ENCODE results near the gene TRABD2A.
A peak's percentile ranks its signal among the peaks of the same experiment; 100 is the strongest.

The TRABD2A gene

DNA sequence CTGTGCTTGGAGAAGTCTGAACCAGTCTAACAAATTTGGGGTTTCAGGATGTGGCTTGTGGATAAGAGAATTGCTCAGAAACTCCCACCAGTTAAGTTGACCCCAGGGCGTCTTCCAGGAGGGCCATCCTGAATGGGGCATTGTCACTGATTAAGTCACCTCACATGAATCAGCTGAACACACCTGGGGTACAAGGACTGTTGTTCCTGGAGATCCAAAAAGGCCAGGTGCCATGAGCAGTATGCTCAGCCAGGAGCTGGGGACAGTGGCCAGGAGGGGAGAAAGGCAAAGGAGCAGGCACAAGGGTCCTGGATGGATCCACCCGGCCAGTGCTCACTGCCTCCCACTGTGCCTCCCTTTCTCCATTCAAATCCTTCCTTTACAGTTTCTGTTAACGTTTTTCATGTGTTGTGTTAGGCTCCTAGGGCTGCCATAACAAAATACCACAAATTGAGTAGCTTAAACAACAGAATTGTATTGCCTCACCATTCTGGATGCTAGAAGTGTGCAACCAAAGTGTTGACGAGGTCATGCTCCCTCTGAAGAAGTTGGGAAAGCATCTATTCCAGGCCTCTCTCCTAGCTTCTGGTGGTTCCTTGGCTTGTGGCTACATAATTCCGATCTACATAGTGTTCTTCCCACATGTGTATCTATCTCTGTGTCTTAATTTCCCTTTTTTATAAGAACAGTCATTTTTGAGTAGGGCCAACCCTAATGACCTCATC, 33.4 kb downstream of the TRABD2A start:
- Mint-ChIP-seq H3K4me1 (ENCODE audit: low read depth in 2 of 2) (peaks cover 75 to 83% of the 10 kb centered on the region in 2 donors), H3K27me3 (no peaks in the 10 kb centered on the region), H3K36me3 (ENCODE audit: insufficient read depth) (no peaks in the 10 kb centered on the region), H3K4me3 (peak overlapping the region; percentile 62 to 77), H3K9me3 (peaks cover 0 to 17% of the 10 kb centered on the region in 2 donors), H3K27ac (peak overlapping the region; percentile 87)
- ATAC-seq (replicated peaks) (no peak), DNase-seq (no peak)

GRCh38 chr2:84846741-84847142, 34.1 kb downstream of the TRABD2A start:
- Mint-ChIP-seq H3K27me3 (no peaks in the 10 kb centered on the region), H3K36me3 (ENCODE audit: insufficient read depth) (no peaks in the 10 kb centered on the region), H3K4me1 (ENCODE audit: low read depth in 2 of 2) (peaks cover 75 to 77% of the 10 kb centered on the region in 2 donors), H3K9me3 (peaks cover 0 to 14% of the 10 kb centered on the region in 2 donors), H3K4me3 (peak overlapping the region; percentile 60 to 77), H3K27ac (peak overlapping the region; percentile 87)
- ATAC-seq (replicated peaks) (no peak), DNase-seq (no peak)

- H3K27me3 Mint-ChIP-seq, result no peaks in the 10 kb centered on the region
- peaks cover 76 to 78% of the 10 kb centered on the region in 2 donors for H3K4me1 Mint-ChIP-seq (ENCODE audit: low read depth in 2 of 2)
- peaks cover 0 to 9% of the 10 kb centered on the region in 2 donors for H3K9me3 Mint-ChIP-seq
- H3K27ac Mint-ChIP-seq, result peak overlapping the region; percentile 87
- peak; percentile 31 to 41 (median 33) for DNase-seq
- peak; percentile 83 for ATAC-seq (replicated peaks)
- peak overlapping the region; percentile 60 to 77 for H3K4me3 Mint-ChIP-seq
- H3K36me3 Mint-ChIP-seq (ENCODE audit: insufficient read depth), result no peaks in the 10 kb centered on the region
Measured at GRCh38 chr2:84846041-84846663, 34.7 kb downstream of the TRABD2A start.

GRCh38 chr2:84844141-84844540, 36.7 kb downstream of the TRABD2A start:
- Mint-ChIP-seq H3K4me1 (ENCODE audit: low read depth in 2 of 2) (peaks cover 76 to 77% of the 10 kb centered on the region in 2 donors), H3K9me3 (peaks cover 0 to 7% of the 10 kb centered on the region in 2 donors), H3K36me3 (ENCODE audit: insufficient read depth) (peaks cover 3% of the 10 kb centered on the region), H3K4me3 (peak overlapping the region; percentile 51 to 53), H3K27me3 (no peaks in the 10 kb centered on the region), H3K27ac (peak overlapping the region; percentile 87)
- no peak for DNase-seq
- no peak for ATAC-seq (replicated peaks)

- Mint-ChIP-seq H3K4me3 (peak overlapping the region; percentile 4 to 36), H3K27ac (peak overlapping the region; percentile 87), H3K9me3 (peaks cover 0 to 10% of the 10 kb centered on the region in 2 donors), H3K27me3 (no peaks in the 10 kb centered on the region), H3K4me1 (ENCODE audit: low read depth in 2 of 2) (peaks cover 65 to 72% of the 10 kb centered on the region in 2 donors), H3K36me3 (ENCODE audit: insufficient read depth) (peaks cover 11% of the 10 kb centered on the region)
- DNase-seq, result no peak
- no peak for ATAC-seq (replicated peaks)
Measured at GRCh38 chr2:84841577-84841976, 39.3 kb downstream of the TRABD2A start.

DNA sequence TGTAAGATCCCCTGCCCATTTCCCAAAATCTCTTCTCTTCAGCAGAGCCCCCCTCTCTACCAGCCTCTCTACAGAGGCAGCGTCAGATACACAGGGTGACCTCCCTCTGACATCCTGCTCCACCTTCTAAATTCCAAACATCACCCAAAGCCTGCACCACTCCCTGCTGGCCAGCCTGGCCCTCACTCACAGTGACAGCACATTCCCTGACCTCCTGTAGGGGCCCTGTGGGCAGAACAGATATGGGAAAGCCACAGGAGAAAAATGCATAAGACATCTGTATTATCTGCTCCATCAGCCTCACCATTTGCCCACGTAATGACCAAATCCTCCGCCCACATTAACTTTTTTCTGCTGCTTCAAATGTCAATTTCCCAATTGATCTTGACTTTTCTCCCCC, 40.6 kb downstream of the TRABD2A start:
- peaks cover 11% of the 10 kb centered on the region for H3K36me3 Mint-ChIP-seq (ENCODE audit: insufficient read depth)
- no peaks in the 10 kb centered on the region for H3K27me3 Mint-ChIP-seq
- DNase-seq (no peak), ATAC-seq (replicated peaks) (no peak)
- peak overlapping the region; percentile 87 for H3K27ac Mint-ChIP-seq
- H3K4me1 Mint-ChIP-seq (ENCODE audit: low read depth in 2 of 2), result peaks cover 53 to 63% of the 10 kb centered on the region in 2 donors
- peaks cover 0 to 14% of the 10 kb centered on the region in 2 donors for H3K9me3 Mint-ChIP-seq
- peak overlapping the region; percentile 23 to 36 for H3K4me3 Mint-ChIP-seq

DNA sequence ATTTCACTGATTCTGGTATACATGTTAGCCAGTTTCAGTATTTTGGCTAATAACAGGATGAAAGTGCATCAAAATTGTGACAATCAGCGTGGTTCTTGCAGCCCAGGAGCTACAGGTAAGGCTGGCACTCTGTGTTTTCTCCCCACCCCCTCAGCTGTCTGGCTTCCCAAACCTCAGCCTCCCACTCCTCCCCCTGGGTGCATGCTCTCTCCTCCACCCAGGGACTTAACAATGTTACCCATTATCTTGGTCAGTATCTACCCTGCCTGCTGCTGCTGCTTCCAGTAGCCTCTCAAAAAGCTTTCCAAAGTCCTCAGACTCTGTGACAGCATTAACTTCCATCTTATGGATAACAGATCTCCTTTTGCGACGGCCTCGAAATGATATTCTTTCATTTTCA, 41.0 kb downstream of the TRABD2A start:
- peaks cover 0 to 14% of the 10 kb centered on the region in 2 donors for H3K9me3 Mint-ChIP-seq
- H3K4me1 Mint-ChIP-seq (ENCODE audit: low read depth in 2 of 2), result peaks cover 51 to 61% of the 10 kb centered on the region in 2 donors
- peak overlapping the region; percentile 87 for H3K27ac Mint-ChIP-seq
- DNase-seq, result no peak
- no peak for ATAC-seq (replicated peaks)
- peak overlapping the region; percentile 23 to 36 for H3K4me3 Mint-ChIP-seq
- peaks cover 11% of the 10 kb centered on the region for H3K36me3 Mint-ChIP-seq (ENCODE audit: insufficient read depth)
- H3K27me3 Mint-ChIP-seq, result no peaks in the 10 kb centered on the region

DNA sequence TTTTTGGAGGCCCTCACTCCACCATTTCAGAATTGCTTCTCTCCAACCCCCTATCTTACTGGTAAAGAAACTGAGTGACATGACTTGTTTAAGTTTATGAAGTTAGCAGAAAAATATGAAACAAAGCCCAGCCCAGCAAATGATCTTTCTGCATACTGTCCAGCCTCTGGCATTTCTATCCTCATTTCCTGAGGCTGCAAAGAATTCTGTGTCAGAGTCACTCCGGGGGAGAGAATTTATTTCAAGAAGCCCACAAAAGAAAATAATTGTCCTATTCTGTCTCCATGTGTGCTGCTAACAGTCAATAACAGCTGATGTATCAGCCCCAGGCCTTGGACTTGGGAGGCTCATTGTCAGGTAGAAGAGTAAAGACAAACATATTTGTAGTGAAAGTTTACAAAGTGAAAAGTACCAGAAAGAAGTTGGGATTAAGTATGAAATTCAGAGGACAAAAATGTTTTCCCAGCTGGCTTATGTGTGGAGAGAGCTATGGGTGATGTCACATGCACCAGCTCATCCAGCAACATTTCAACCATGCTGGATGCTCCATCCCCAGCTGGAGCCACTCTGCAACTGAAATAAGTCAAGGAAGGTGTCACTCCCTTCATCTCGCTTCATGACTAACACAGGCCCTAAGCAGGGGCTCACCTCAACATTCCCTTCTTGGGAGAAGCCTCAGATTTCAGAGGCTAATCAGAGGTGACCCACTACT, 42.3 kb downstream of the TRABD2A start:
- DNase-seq (no peak), ATAC-seq (replicated peaks) (no peak)
- Mint-ChIP-seq H3K4me3 (no peak overlapping the region), H3K9me3 (peaks cover 0 to 8% of the 10 kb centered on the region in 2 donors), H3K36me3 (ENCODE audit: insufficient read depth) (peaks cover 11% of the 10 kb centered on the region), H3K27me3 (no peaks in the 10 kb centered on the region), H3K4me1 (ENCODE audit: low read depth in 2 of 2) (peaks cover 44 to 56% of the 10 kb centered on the region in 2 donors), H3K27ac (peak overlapping the region; percentile 87)

GRCh38 chr2:84836215-84836614, 44.7 kb downstream of the TRABD2A start:
- no peak overlapping the region for H3K4me3 Mint-ChIP-seq
- H3K36me3 Mint-ChIP-seq (ENCODE audit: insufficient read depth), result peaks cover 11% of the 10 kb centered on the region
- no peak overlapping the region for H3K27ac Mint-ChIP-seq
- ATAC-seq (replicated peaks) (no peak), DNase-seq (no peak)
- peaks cover 39 to 57% of the 10 kb centered on the region in 2 donors for H3K4me1 Mint-ChIP-seq (ENCODE audit: low read depth in 2 of 2)
- peaks cover 0 to 8% of the 10 kb centered on the region in 2 donors for H3K9me3 Mint-ChIP-seq
- no peaks in the 10 kb centered on the region for H3K27me3 Mint-ChIP-seq

DNA sequence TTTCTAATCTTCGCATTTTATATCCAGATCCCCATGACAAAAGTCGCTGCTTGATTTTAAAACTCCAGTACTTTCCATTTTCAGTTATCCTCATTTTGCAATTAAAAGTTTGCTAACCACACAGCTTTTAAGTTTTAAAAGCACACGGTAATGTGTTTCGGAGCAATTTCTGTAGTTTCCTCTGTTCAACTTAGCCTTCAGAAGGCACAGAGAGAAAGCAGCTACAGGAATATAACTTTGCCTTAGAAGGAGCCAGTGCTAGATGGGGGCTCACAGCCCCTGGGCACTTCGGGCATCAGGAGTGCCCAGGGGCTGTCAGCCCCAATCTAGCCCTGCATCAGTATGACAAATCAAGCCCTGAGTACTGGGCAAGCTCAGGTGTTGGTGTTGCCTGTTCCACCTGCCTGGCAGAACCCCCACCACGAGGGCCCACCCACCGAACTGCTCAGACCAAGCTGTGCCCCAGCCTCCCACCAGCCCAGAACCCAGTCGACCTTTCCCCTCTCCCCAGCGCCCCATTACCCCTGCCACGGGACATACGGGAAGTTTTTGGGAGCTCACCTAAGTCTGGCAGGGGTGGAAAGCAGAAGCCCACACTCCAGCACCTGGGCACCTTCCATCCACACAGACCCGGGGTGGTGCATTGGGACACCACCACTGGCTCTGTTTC, 47.3 kb downstream of the TRABD2A start:
- DNase-seq (no peak), ATAC-seq (replicated peaks) (no peak)
- Mint-ChIP-seq H3K9me3 (peaks cover 0 to 8% of the 10 kb centered on the region in 2 donors), H3K4me3 (peak overlapping the region in 1 of 2 donors; percentile 5), H3K36me3 (ENCODE audit: insufficient read depth) (peaks cover 6% of the 10 kb centered on the region), H3K4me1 (ENCODE audit: low read depth in 2 of 2) (peaks cover 26 to 33% of the 10 kb centered on the region in 2 donors), H3K27ac (peak overlapping the region in 1 of 2 donors; percentile 26), H3K27me3 (no peaks in the 10 kb centered on the region)

GRCh38 chr2:84832772-84833461, 48.0 kb downstream of the TRABD2A start:
- H3K27me3 Mint-ChIP-seq, result no peaks in the 10 kb centered on the region
- peak; percentile 41 for ATAC-seq (replicated peaks)
- H3K27ac Mint-ChIP-seq, result peak overlapping the region; percentile 16 to 26

GRCh38 chr2:84830758-84831500, 50.0 kb downstream of the TRABD2A start:
- Mint-ChIP-seq H3K27ac (no peak overlapping the region), H3K27me3 (no peaks in the 10 kb centered on the region), H3K4me3 (peak overlapping the region in 1 of 2 donors; percentile 15), H3K4me1 (ENCODE audit: low read depth in 2 of 2) (peaks cover 22 to 31% of the 10 kb centered on the region in 2 donors), H3K36me3 (ENCODE audit: insufficient read depth) (no peaks in the 10 kb centered on the region), H3K9me3 (no peaks in the 10 kb centered on the region)
- no peak for DNase-seq
- no peak for ATAC-seq (replicated peaks)

More at GRCh38 chr2:84832772-84833461, 48.0 kb downstream of the TRABD2A start:
- peak overlapping the region in 1 of 2 donors; percentile 5 for H3K4me3 Mint-ChIP-seq
- peaks cover 0 to 8% of the 10 kb centered on the region in 2 donors for H3K9me3 Mint-ChIP-seq
- peaks cover 29 to 33% of the 10 kb centered on the region in 2 donors for H3K4me1 Mint-ChIP-seq (ENCODE audit: low read depth in 2 of 2)
- no peaks in the 10 kb centered on the region for H3K36me3 Mint-ChIP-seq (ENCODE audit: insufficient read depth)
- DNase-seq, result no peak
